Hepatocyte (in vitro differentiated cells): Measurements from ENCODE around the gene RBM47. TPM values are rescaled to one million over a fixed set of nuclear protein-coding genes. Genes with fewer than 3 reads are reported as not detected.

Experiments used
- DNase-seq: peaks from one replicate; pipeline ENCODE4 v3.0.0-alpha.2; 2016; ENCODE audit warnings: low spot score
- H2AFZ ChIP-seq: fragments of 200-600 bp; sonication (generic); 2 replicates; pipeline ENCODE4 v1.6.0; 2016; ENCODE audit warnings: antibody characterized with exemption, mild to moderate bottlenecking
- H3K27ac ChIP-seq: fragments of 200-600 bp; sonication (generic); 2 replicates; pipeline ENCODE4 v1.5.1; 2016; ENCODE audit warnings: mild to moderate bottlenecking
- H3K27me3 ChIP-seq: fragments of 200-600 bp; sonication (generic); 2 replicates; pipeline ENCODE4 v1.6.1; 2016
- H3K36me3 ChIP-seq: fragments of 200-600 bp; sonication (generic); replicated peaks from 2 replicates; pipeline ENCODE4 v1.5.1; 2016; ENCODE audit warnings: low read depth; ENCODE audit not compliant: insufficient read depth
- H3K4me1 ChIP-seq: fragments of 200-600 bp; sonication (generic); 2 replicates; pipeline ENCODE4 v1.5.1; 2016; ENCODE audit warnings: mild to moderate bottlenecking, moderate library complexity; ENCODE audit not compliant: insufficient read depth
- H3K4me2 ChIP-seq: fragments of 200-600 bp; sonication (generic); 2 replicates; pipeline ENCODE4 v1.6.0; 2016
- H3K4me3 ChIP-seq: fragments of 200-600 bp; sonication (generic); 2 replicates; pipeline ENCODE4 v1.5.1; 2016; ENCODE audit warnings: mild to moderate bottlenecking
- H3K79me2 ChIP-seq: fragments of 200-600 bp; sonication (generic); 2 replicates; pipeline ENCODE4 v1.6.0; 2017; ENCODE audit warnings: mild to moderate bottlenecking
- H3K9me2 ChIP-seq: fragments of 200-600 bp; sonication (generic); replicated peaks from 2 replicates; pipeline ENCODE4 v1.6.0; 2017; ENCODE audit warnings: mild to moderate bottlenecking; ENCODE audit not compliant: insufficient read depth
- H3K9me3 ChIP-seq: fragments of 200-600 bp; sonication (generic); 2 replicates; pipeline ENCODE4 v1.5.1; 2016; ENCODE audit warnings: low read depth, mild to moderate bottlenecking
- H4K20me1 ChIP-seq: fragments of 200-600 bp; sonication (generic); 2 replicates; pipeline ENCODE4 v1.6.0; 2016; ENCODE audit warnings: mild to moderate bottlenecking; ENCODE audit not compliant: insufficient read depth, poor library complexity, severe bottlenecking
- EZH2 ChIP-seq: fragments of 200-600 bp; sonication (generic); IDR thresholded peaks from 2 replicates; pipeline ENCODE4 v1.6.1; 2016; ENCODE audit warnings: antibody characterized with exemption, mild to moderate bottlenecking, borderline replicate concordance
- EZH2phosphoT487 ChIP-seq: fragments of 200-600 bp; sonication (generic); IDR thresholded peaks from one replicate; pipeline ENCODE4 v1.6.1; 2018; ENCODE audit warnings: antibody characterized with exemption, mild to moderate bottlenecking, low read depth, moderate library complexity; ENCODE audit not compliant: unreplicated experiment, severe bottlenecking
- WGBS: methylation state at CpG from one replicate; pipeline ENCODE4 v1.1.6; 2016; ENCODE audit warnings: low lambda C conversion rate; ENCODE audit errors: missing lambda C conversion rate; 5-methylcytosine and 5-hydroxymethylcytosine counted together
- polyA plus RNA-seq: library from polyadenylated mRNA; unstranded; fragments of >200 nt; fragmentation: Nextera tagmentation; extraction: Ambion mirVana; gene quantifications from 2 replicates; pipeline ENCODE4 v1.2.1, GENCODE V29; 2016
- total RNA-seq: library from RNA; depleted of rRNA; stranded (reverse); fragments of >200 nt; gene quantifications from 2 replicates; pipeline ENCODE4 v1.2.3, GENCODE V29; 2014
- TF ChIP-seq, protein P1 (sequence below): fragments of 200-600 bp; sonication (generic); IDR thresholded peaks from 2 replicates; pipeline ENCODE4 v1.5.1; 2016; ENCODE audit warnings: antibody characterized with exemption, mild to moderate bottlenecking; ENCODE audit not compliant: poor library complexity

RBM47 gene
- total and polyA plus RNA-seq, 2 experiments from 2014 or later: 49.8 to 137 TPM

DNA sequence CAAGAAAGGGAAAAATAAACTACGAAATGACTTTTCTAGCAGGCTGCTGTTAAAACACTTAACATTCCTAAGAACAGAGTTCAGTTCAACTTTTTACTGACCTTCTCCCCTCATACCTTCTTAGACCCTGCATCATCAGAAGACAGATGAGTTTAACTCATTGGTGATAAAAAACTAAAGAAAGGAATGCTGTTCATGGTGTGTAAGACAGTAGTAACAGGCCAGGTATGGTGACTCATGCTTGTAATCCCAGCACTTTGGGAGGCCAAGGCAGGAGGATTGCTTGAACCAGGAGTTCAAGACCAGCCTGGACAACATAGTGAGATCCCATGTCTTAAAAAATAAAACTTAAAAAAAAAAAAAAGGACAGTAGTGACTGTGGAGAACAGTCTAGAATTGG, 16.2 kb downstream of the RBM47 start:
- Histone ChIP-seq H3K9me3 (no peaks in the 10 kb centered on the region), H2AFZ (no peak overlapping the region), H3K4me1 (no peaks in the 10 kb centered on the region), H3K79me2 (peaks cover 56% of the 10 kb centered on the region), H3K4me3 (no peak overlapping the region), H3K9me2 (no peaks in the 10 kb centered on the region), H4K20me1 (no peaks in the 10 kb centered on the region), H3K36me3 (no peaks in the 10 kb centered on the region), H3K4me2 (no peak overlapping the region), H3K27me3 (no peaks in the 10 kb centered on the region), H3K27ac (peak overlapping the region; percentile 52)
- DNase-seq: no peak
- WGBS: 73% methylated on average over 1 of the region's 1 CpG
- TF ChIP-seq EZH2 (no peak), EZH2phosphoT487 (no peak)
- TF ChIP-seq, protein P1, sequence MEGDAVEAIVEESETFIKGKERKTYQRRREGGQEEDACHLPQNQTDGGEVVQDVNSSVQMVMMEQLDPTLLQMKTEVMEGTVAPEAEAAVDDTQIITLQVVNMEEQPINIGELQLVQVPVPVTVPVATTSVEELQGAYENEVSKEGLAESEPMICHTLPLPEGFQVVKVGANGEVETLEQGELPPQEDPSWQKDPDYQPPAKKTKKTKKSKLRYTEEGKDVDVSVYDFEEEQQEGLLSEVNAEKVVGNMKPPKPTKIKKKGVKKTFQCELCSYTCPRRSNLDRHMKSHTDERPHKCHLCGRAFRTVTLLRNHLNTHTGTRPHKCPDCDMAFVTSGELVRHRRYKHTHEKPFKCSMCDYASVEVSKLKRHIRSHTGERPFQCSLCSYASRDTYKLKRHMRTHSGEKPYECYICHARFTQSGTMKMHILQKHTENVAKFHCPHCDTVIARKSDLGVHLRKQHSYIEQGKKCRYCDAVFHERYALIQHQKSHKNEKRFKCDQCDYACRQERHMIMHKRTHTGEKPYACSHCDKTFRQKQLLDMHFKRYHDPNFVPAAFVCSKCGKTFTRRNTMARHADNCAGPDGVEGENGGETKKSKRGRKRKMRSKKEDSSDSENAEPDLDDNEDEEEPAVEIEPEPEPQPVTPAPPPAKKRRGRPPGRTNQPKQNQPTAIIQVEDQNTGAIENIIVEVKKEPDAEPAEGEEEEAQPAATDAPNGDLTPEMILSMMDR: no peak

DNA sequence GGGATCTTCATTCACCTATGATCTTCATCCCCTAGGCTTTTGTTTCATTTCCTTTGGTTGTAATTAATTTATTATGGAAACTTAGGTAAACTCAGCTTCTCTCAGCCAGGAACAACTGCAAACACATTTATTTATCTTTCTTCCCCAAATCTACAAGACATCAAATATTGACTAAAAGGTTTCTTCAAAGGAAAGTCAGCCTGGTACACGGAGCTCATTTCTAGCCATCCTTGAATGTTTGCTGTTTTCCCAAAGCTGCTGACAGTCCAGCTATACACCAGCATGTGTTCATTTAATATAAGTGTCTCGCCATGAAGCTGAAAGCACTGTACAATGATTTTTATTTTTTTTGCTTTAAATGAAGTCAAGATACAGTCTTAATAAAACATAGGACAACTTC, 16.8 kb downstream of the RBM47 start:
- no peaks in the 10 kb centered on the region for H3K9me3 ChIP-seq
- H3K79me2 ChIP-seq: peaks cover 56% of the 10 kb centered on the region
- no peak overlapping the region for H2AFZ ChIP-seq
- H3K9me2 ChIP-seq: no peaks in the 10 kb centered on the region
- H3K4me3 ChIP-seq: no peak overlapping the region
- WGBS: 77% methylated on average over 2 of the region's 2 CpGs
- peak overlapping the region; percentile 52 for H3K27ac ChIP-seq
- DNase-seq: no peak
- TF ChIP-seq, protein P1: no peak
- no peak for TF ChIP-seq EZH2phosphoT487
- TF ChIP-seq EZH2: no peak
- H3K36me3 ChIP-seq: no peaks in the 10 kb centered on the region
- H3K27me3 ChIP-seq: no peaks in the 10 kb centered on the region
- H3K4me1 ChIP-seq: no peaks in the 10 kb centered on the region
- H4K20me1 ChIP-seq: no peaks in the 10 kb centered on the region
- H3K4me2 ChIP-seq: no peak overlapping the region

DNA sequence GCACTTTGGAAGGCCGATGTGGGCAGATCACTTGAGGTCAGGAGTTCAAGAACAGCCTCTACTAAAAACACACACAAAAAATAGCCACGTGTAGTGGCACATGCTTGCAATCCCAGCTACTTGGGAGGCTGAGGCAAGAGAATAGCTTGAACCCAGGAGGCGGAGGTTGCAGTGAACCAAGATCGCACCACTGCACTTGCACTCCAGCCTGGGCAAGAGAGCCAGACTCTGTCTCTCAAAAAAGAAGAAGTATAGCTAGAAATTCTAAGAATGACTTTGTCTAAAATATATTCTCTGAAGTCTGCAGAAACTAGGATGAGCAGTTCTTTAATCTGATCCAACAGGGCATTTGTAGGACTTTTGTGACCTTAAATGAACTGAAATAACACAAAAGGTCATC, 17.4 kb downstream of the RBM47 start:
- Histone ChIP-seq H3K4me2 (no peak overlapping the region), H4K20me1 (no peaks in the 10 kb centered on the region), H3K9me3 (no peaks in the 10 kb centered on the region), H3K36me3 (no peaks in the 10 kb centered on the region), H3K9me2 (no peaks in the 10 kb centered on the region), H3K4me3 (no peak overlapping the region), H3K79me2 (peaks cover 58% of the 10 kb centered on the region), H3K27ac (no peak overlapping the region), H2AFZ (no peak overlapping the region), H3K4me1 (no peaks in the 10 kb centered on the region), H3K27me3 (no peaks in the 10 kb centered on the region)
- no peak for TF ChIP-seq EZH2phosphoT487
- TF ChIP-seq, protein P1: no peak
- TF ChIP-seq EZH2: no peak
- no peak for DNase-seq
- WGBS: 95% methylated on average over 4 of the region's 4 CpGs

DNA sequence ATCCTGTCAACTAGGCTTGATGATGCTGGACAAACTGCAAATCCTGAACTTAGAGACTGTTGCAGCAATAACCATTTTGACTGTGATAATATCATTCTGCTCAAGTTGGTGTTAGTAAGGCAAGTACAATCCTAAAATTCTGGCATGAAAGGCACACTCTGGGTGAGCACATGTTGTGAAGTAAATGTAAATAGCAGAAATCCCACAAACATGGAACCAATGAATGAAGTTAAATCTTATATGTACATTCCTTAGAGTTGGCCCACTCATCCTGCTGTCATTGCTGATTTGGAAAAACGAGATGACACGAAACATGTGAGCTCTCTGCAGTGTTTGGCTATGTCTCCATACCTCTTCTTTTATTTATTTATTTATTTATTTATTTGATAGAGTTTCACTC, 21.0 kb downstream of the RBM47 start:
- 73% methylated on average over 2 of the region's 2 CpGs for WGBS

More for the DNA sequence above, 21.0 kb downstream of the RBM47 start:
- Histone ChIP-seq H3K9me3 (no peaks in the 10 kb centered on the region), H3K4me1 (no peaks in the 10 kb centered on the region), H3K27ac (no peak overlapping the region), H4K20me1 (no peaks in the 10 kb centered on the region), H3K4me2 (no peak overlapping the region), H3K36me3 (no peaks in the 10 kb centered on the region), H2AFZ (no peak overlapping the region), H3K27me3 (no peaks in the 10 kb centered on the region), H3K9me2 (no peaks in the 10 kb centered on the region), H3K4me3 (no peak overlapping the region), H3K79me2 (peaks cover 52% of the 10 kb centered on the region)
- no peak for DNase-seq
- TF ChIP-seq, protein P1: no peak
- TF ChIP-seq EZH2 (no peak), EZH2phosphoT487 (no peak)
